ENCODE measurements around the gene ZNF716.

ZNF716 gene

GRCh38 chr7:57416601-57417358, 33.2 kb upstream of the ZNF716 start:
- TF ChIP-seq CTCF (IDR thresholded peaks at IDR 0.05; ENCODE audit: extremely low read depth, missing control alignments) = no peak
- no peak for DNase-seq (ENCODE audit: low spot score)

- DNase-seq (ENCODE audit: low spot score) = no peak
- no peak for TF ChIP-seq CTCF (IDR thresholded peaks at IDR 0.05; ENCODE audit: extremely low read depth, missing control alignments)
These were observed 32.2 kb upstream of the ZNF716 start for GRCh38 chr7:57417736-57418135.

GRCh38 chr7:57423768-57424167, 26.2 kb upstream of the ZNF716 start:
- TF ChIP-seq CTCF (IDR thresholded peaks at IDR 0.05; ENCODE audit: extremely low read depth, missing control alignments) = no peak
- no peak for DNase-seq (ENCODE audit: low spot score)

GRCh38 chr7:57424515-57425238, 25.3 kb upstream of the ZNF716 start:
- TF ChIP-seq CTCF (IDR thresholded peaks at IDR 0.05; ENCODE audit: extremely low read depth, missing control alignments) = no peak
- DNase-seq (ENCODE audit: low spot score) = no peak

GRCh38 chr7:57425239-57425944, 24.6 kb upstream of the ZNF716 start:
- no peak for TF ChIP-seq CTCF (IDR thresholded peaks at IDR 0.05; ENCODE audit: extremely low read depth, missing control alignments)
- DNase-seq (ENCODE audit: low spot score) = no peak

- no peak for DNase-seq (ENCODE audit: low spot score)
- peak; percentile 10 for TF ChIP-seq CTCF (IDR thresholded peaks at IDR 0.05; ENCODE audit: extremely low read depth, missing control alignments)
These were observed 23.9 kb upstream of the ZNF716 start for GRCh38 chr7:57425969-57426628.

All from GM20000 (cell line).